Stomach (tissue), 4 donors: ENCODE measurements around the gene MAP3K3.

Experiments
- CTCF ChIP-seq, 7 experiments: fragments of 450-650 bp in 4 of 7; fragments of 200-600 bp in 3 of 7; sonication (generic) in 3 of 7; IDR thresholded peaks; one replicate each; pipeline ENCODE4 v1.5.1; 2016 to 2019; ENCODE audit warnings: antibody characterized with exemption in 7 of 7, control low read depth in 2 of 7, mild to moderate bottlenecking in 1 of 7
- EP300 ChIP-seq: sonication (generic); formaldehyde crosslinking; IDR thresholded peaks from one replicate; pipeline ENCODE4 v1.6.1; 2017; ENCODE audit warnings: antibody characterized with exemption
- POLR2A ChIP-seq, 4 donors: fragments of 450-650 bp; IDR thresholded peaks; one replicate each; pipeline ENCODE4 v1.6.1; 2016; ENCODE audit warnings: antibody characterized with exemption in 4 of 4, control low read depth in 2 of 4, mild to moderate bottlenecking in 1 of 4, moderate library complexity in 1 of 4
- POLR2AphosphoS5 ChIP-seq, 3 donors: sonication (generic); formaldehyde crosslinking; IDR thresholded peaks; one replicate each; pipeline ENCODE4 v1.6.1; 2016; ENCODE audit warnings: antibody characterized with exemption in 3 of 3

GRCh38 chr17:63682441-63682840, 60.2 kb downstream of the MAP3K3 start:
- TF ChIP-seq CTCF (IDR thresholded peaks at IDR 0.05) (no peak), POLR2AphosphoS5 (IDR thresholded peaks at IDR 0.05) (no peak), POLR2A (IDR thresholded peaks at IDR 0.05) (no peak), EP300 (no peak)
